GM19351 (cell line): ENCODE results near the gene CLPTM1.
A peak's percentile ranks its signal among the peaks of the same experiment; 100 is the strongest.
"Not testable (repeated sequence)": the region's sequence is repeated elsewhere in the genome, so short reads cannot be mapped to it uniquely, and the experiment has no call there.

Source experiments
- ATAC-seq: cut with Tn5 transposase; IDR thresholded peaks from one replicate; pipeline ENCODE4 v1.9.1; 2021; ENCODE audit warnings: mild to moderate bottlenecking, moderate library complexity; ENCODE audit not compliant: unreplicated experiment

The CLPTM1 gene

DNA sequence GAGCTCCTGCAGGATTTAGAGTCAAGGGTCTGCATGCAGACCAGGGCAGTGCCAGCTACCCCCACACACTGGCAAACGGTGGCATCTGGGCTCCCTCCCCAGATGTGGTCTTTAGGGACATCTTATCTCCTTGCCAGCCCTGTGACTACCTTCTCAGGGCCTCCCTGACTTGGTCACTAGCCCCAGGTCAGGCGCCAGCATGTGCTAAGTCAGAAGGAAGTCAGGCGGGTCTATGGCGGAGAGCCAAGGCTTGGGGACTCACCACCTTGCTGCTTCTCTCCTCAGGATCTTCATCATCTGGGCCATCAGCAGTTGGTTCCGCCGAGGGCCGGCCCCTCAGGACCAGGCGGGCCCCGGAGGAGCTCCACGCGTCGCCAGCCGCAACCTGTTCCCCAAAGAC is 17.6 kb downstream of the CLPTM1 start:
- no peak for ATAC-seq

DNA sequence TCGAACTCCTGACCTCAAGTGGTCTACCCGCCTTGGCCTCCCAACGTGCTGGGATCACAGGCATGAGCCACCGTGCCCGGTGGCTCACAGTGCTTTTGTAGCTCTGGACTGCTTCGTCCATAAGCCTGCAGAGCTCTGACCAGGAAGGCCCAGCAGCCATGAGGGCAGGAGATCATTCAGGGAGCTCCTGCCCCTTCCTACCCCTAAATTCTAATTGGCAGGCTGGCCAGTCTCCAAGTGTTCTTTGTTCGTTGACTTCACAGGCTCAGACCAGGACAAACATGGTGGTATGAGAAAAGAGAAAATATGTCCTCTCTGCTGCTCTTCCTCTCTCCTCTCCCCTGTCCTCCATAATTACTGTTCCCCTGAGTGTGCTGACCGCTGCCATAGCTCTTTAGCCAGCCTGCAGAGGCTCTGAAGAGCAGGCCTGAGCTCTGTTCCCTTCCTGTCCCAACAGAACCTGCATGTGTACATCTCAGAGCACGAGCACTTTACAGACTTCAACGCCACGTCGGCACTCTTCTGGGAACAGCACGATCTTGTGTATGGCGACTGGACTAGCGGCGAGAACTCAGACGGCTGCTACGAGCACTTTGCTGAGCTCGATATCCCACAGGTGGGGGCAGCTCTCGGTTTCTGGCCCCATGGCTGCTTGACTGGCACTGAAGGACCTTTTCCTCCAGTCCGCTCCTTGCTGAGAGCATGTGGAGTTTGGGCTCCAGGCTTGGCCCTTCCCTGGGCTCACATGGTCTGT is 19.0 kb downstream of the CLPTM1 start:
- ATAC-seq: no peak

DNA sequence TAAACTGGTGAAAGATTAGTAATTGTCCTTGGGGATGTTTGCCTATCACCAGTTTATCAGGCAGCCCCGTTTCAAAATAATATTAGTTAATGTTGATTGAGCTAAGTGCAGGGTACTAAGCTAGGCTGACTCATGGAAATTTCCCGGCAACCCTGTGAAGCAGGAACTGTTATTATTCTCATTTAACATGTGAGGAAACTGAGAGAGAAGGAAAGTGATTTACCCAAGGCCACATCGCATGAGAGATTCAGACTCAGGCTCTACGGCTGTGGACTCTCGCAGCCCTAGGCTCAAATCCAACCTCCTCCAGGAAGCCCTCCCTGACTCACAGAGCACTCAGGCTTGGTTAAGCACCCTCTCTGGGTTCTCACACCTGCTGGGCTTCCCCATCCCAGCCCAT is 19.7 kb downstream of the CLPTM1 start:
- ATAC-seq: no peak

DNA sequence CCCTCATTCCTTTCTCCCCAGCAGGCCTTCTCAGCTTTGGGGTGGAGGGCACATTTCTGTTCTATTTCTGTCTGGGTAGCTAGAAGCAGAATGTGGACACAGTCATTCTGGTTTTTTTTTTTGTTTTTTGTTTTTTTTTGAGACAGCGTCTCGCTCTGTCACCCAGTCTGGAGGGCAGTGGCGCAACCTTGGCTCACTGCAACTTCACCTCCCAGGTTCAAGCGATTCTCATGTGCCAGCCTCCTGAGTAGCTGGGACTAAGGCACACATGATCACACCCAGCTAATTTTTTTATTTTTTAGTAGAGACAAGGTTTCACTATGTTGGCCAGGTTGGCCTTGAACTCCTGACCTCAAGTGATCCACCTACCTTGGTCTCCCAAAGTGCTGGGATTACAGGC is 20.3 kb downstream of the CLPTM1 start:
- no peak for ATAC-seq

DNA sequence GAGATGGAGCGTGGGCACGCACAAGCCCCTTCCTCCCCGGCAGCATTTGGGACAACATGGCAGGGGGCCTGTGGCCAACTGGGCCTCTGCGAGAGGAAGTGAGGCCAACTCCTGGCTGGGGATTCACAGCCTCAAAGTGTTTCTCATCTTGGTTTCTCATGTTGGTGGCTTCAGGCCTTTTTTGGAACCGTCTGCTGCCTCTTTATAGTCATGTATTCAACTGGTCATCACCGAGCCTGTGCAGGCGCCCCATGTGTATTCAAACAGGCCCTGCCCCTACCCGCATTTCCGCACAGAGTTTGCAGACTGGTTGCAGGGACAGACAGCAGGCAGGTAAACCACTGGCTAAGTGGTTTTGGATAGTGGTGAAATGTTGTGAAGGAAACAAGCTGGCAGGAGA is 28.8 kb downstream of the CLPTM1 start:
- ATAC-seq: no peak

DNA sequence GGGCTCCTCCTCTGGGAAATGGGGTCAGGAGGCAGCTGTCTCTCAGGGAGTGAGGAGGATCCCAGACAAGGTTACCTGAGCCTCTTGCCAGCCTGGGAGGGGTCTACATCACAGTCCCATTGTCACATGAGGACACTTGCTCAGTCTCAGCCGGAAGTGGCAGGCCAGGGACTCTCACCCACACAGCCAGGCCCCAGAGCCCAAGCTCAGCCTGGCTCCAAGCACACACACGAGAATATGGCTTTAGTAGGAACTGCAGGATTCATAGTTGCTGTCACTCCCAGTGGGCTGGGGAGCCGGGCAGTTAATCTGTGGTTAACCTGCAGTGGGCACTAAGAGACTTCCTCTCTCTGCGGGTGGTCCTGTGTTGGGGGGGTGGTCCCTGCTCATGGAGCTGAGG is 30.3 kb downstream of the CLPTM1 start:
- no peak for ATAC-seq

DNA sequence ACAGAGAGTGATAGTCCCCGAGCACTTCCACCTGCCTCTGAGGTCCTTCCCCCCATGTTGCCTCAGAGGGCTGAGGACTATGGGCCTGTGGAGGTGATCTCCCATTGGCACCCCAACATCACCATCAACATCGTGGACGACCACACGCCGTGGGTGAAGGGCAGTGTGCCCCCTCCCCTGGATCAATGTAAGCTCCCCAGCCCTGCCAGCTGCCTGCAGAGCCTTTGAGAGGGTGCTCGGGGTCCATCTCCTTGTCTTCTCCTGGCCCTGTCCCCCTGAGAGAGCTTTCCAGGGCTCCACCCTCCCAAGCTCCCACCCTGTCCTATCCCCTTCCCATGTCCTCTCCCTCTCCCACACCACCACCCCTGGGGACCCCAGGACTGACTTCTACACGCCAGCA is 31.2 kb downstream of the CLPTM1 start:
- no peak for ATAC-seq

DNA sequence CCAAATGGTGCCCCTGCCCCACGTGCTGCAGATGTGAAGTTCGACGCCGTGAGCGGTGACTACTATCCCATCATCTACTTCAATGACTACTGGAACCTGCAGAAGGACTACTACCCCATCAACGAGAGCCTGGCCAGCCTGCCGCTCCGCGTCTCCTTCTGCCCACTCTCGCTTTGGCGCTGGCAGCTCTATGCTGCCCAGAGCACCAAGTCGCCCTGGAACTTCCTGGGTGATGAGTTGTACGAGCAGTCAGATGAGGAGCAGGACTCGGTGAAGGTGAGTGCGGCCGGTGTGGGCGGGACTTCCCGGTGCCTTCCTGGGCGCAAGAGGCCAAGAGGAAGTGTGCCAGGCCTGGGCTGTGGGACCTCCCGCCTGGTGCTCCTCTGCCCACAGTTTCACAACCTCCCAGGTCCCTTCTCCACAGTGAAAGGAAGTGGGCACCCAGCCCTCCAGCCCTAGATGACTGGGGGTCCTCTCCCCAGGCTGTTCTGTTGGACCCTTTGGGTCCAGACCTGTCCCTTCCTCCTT is 32.0 kb downstream of the CLPTM1 start:
- no peak for ATAC-seq

DNA sequence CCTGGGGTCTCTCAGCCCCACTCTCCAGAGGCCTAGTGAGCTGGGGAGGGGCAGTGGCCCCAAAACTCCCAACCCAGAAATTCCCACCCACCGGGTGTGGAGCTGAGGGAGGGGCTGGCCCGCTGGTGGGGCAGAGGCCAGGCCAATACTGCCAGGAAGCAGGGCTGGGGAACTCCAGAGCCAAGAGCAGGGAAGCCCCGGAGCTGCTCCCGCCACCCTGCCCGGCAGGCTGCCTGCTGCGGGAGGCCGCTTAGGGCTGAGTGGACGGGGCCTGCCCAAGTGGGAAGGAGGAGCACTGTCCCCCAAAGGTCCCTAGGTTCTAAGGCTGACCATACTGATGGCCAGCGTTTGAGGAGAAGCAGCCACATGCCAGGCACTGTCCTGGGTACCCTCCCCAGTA is 33.1 kb downstream of the CLPTM1 start:
- no peak for ATAC-seq

DNA sequence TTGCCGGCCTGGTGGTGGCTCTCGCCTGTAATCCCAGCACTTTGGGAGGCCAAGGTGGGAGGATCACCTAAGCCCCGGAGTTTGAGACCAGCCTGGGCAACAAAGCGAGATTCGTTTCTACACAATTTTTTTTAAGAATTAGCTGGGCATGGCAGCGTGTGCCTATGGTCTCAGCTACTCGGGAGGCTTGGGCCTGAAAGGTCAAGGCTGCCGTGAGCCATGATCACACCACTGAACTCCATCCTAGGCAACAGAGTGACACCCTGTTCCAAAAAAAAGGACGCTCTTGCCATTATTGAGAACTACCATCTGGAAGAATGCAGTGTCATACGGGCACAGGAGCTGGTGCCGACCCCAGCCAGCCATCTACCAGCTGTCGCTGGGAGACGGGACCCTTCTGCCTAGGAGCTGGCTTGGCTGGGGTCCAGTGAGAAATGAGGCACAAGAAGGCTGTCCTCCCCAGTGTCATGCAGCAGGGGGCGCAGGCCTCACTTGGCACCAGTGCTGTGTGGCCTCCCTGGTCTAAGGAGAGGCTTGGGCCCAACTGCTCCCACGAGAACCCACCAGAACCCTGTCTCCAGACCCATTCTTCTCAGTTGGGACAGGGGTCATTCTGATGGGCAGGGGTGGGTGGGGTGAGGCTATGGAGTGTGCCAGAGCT is 33.8 kb downstream of the CLPTM1 start:
- ATAC-seq: no peak

DNA sequence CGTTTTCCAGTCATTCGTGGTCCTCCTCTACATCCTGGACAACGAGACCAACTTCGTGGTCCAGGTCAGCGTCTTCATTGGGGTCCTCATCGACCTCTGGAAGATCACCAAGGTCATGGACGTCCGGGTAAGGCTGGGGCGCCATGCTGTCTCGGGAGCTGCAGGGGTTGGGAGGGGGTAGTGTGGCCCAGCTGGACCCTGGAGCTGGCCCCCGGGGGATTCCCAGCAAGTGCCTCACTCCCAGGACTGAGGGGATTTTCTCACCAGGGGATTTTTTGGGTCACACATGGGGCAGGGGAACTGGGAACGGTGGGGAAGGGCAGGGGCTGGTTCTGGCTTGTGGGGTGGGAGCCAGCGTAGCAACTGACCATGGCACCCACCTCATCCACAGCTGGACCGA is 35.3 kb downstream of the CLPTM1 start:
- ATAC-seq: no peak

DNA sequence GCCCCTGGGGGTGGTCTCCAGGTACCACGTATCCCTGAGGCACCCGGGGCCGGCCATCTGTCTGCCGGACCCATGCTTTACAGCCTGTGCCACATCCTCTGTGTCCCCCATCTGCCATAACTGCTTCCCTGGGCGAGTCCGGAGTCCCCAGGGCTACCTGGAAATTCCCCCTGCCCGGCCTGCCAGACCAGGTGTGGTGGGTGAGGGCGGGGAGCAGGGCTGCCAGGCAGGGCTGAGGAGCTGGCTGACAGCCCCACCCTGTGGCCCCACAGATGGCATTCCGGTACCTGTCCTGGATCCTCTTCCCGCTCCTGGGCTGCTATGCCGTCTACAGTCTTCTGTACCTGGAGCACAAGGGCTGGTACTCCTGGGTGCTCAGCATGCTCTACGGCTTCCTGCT is 35.8 kb downstream of the CLPTM1 start:
- no peak for ATAC-seq

DNA sequence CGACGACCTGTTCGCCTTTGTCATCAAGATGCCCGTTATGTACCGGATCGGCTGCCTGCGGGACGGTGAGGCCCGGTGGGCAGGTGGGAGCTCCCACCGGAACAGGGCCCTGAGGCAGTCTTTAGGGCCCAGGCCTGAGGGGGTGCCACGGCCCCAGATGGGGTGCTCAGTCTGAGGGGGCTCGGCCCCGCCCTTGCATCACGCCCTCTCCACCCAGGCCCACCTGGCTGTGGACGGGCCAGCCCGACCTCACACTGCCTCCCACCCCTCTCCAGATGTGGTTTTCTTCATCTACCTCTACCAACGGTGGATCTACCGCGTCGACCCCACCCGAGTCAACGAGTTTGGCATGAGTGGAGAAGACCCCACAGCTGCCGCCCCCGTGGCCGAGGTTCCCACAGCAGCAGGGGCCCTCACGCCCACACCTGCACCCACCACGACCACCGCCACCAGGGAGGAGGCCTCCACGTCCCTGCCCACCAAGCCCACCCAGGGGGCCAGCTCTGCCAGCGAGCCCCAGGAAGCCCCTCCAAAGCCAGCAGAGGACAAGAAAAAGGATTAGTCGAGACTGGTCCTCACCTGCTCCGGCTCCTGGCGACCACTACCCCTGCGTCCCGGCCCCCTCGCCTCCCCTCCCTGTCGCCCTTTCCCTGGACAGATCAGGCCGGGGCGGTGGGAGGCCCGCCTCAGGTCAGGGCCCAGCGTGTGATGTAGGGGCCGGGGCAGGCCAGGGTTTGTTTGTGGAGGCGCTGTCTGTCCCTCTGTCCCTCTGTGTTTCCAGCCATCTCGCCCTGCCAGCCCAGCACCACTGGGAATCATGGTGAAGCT is 37.4 kb downstream of the CLPTM1 start:
- no peak for ATAC-seq

DNA sequence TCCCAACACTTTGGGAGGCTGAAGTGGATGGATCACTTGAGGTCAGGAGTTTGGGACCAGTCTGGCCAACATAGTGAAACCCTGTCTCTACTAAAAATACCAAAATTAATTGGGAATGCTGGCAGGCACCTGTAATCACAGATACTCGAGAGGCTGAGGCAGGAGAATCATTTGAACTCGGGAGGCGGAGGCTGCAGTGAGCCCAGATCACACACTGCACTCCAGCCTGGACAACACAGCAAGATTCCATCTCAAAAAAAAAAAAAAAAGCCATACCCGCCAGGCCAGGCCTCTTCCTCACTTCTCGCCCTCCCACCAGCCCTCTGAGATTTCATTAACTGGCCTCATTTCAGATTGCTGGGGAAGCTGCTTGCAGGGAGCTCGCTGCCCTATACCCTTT is 38.3 kb downstream of the CLPTM1 start:
- ATAC-seq: no peak

DNA sequence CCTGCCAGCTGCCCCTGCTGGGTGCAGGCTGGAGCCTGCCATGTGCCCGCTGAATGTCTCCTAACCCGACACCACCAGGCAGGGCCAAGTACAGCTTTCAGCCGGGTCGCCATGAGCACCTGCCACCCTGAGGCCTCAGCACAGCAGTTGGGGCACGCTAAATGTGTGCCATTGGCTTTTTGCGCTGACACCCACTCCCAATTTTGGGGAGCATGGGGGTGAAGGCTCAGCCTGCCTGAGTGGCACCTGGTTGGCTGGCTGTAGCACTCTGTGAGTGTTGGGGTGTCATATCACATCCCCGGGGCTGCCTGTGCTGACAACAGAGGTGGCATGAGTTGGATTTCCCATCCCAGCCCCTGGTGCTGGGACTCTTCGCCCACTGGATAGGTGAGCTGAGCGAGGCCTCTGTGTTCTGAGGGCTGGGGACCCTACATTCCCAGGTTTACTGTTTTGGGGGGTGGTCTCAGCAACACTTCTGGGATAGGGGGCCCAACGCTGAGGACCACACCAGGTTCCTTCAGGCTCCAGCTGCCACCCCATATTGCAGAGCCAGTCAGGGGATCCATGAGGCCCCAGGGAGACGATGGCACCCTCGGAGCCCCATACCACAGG is 38.9 kb downstream of the CLPTM1 start:
- ATAC-seq: no peak

DNA sequence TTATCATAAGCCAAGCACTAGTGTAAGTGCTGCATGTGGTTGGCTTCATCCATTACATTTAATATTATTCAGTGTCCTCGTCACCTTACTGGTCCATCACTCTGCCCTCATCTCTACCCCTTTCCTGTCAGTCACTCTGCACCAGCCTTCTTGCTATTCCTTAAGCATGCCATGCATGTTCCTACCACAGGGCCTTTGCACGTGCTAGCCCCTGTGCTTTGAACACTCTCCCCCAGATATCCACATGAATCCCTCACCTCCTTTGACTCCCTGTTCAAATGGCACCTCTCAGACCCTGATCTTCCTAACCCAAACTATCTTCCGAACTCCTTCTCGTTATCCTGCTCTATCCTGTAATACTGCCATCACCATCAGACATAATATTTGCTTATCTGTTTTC is 42.8 kb downstream of the CLPTM1 start:
- ATAC-seq: no peak

DNA sequence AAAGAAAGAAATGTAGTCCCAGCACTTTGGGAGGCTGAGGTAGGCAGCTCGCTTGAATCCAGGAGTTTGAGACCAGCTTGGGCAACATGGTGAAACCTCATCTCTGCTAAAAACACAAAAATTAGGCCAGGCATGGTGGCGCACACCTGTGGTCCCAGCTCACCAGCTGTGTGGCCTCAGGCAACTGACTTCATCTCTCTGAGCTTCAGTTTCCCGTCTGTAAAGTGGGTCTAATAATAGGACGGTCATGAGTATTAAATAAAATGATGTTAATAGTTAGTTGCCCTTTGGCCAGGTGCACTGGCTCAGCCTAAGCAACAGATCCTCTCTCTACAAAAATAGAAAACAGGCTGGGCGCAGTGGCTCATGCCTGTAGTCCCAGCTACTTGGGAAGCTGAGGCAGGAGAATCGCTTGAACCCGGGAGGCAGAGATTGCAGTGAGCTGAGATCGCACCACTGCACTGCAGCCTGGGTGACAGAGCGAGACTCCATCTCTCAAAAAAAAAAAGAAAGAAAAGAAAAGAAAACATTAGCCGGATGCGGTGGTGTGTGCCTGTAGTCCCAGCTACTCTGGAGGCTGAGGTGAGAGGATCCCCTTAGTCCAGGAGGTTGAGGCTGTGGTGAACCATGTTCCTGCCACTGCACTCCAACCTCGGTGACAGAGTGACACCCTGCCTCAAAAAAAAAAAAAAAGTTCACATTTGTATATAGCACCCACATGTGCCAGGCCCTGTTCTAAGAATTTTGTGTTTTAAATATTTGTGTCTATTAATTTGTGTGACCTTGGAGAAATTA is 44.1 kb downstream of the CLPTM1 start:
- ATAC-seq: not testable (repeated sequence)

DNA sequence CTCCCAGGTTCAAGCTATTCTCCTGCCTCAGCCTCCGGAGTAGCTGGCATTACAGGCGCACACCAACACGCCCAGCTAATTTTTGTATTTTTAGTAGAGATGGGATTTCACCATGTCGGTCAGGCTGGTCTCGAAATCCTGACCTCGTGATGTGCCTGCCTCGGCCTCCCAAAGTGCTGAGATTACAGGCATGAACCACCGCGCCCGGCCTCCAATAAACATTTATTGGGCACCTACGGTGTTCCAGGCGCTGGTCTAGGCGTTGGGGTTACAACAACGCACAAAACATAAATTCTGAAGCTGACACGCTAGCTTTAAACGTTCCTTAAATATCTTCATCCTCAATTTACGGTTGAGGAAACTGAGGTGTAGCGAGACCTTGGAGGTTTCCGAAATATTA is 45.5 kb downstream of the CLPTM1 start:
- ATAC-seq: not testable (repeated sequence)

DNA sequence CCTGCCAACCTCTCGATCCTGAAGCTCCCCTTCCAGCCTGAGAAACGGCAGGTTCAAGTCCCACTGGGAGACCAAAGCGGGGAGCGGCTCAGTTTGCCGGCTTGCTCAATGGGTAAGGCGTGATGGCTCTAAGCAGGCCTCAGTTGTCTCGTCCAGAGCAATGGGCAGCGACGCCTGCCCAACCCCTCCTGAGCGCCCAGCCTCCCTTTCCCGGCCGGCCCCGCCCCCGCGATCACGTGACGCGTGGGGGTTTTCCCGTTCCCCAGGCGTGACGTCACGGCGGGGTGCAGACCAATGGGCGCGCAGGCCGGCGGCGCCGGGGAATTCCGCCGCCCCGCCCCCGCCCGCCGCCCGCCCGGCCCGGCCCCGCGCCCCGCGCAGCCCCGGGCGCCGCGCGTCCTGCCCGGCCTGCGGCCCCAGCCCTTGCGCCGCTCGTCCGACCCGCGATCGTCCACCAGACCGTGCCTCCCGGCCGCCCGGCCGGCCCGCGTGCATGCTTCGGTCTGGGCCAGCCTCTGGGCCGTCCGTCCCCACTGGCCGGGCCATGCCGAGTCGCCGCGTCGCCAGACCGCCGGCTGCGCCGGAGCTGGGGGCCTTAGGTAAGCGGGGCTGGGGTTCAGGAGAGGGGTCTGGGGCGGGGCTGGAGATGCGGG is 46.0 kb downstream of the CLPTM1 start, which contains the start of gene RELB:
Gene RELB, plus strand, starts transcription at position 378 of the 653 bp plus-strand sequence. Its CDS starts 116 bp downstream, at position 494.
- peak; percentile 39 for ATAC-seq

DNA sequence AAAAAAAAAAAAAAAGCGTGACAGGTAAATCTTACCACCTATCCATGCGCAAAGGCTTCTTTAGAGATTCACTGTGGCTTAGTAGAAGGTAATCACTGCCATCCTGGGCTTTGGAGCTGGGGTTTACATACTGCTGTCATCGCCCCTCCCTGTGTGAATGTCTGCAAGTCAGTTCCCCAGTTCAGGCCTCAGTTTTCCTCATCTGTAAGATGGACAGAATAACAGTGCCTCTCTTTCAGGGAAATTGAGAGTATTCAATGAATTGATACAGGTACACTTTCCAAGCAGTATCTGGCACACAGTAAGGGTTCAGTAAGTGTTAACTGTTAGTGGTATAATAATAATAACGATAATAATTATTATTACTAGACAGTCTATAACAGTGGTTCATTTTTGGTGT is 48.3 kb downstream of the CLPTM1 start:
- no peak for ATAC-seq
